ENCODE measurements around the gene THSD4.

- TF ChIP-seq, protein P1, sequence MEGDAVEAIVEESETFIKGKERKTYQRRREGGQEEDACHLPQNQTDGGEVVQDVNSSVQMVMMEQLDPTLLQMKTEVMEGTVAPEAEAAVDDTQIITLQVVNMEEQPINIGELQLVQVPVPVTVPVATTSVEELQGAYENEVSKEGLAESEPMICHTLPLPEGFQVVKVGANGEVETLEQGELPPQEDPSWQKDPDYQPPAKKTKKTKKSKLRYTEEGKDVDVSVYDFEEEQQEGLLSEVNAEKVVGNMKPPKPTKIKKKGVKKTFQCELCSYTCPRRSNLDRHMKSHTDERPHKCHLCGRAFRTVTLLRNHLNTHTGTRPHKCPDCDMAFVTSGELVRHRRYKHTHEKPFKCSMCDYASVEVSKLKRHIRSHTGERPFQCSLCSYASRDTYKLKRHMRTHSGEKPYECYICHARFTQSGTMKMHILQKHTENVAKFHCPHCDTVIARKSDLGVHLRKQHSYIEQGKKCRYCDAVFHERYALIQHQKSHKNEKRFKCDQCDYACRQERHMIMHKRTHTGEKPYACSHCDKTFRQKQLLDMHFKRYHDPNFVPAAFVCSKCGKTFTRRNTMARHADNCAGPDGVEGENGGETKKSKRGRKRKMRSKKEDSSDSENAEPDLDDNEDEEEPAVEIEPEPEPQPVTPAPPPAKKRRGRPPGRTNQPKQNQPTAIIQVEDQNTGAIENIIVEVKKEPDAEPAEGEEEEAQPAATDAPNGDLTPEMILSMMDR (conservative IDR thresholded peaks at IDR 0.05; ENCODE audit: low read depth, low read length), result no peak
- TF ChIP-seq MAFK (IDR thresholded peaks at IDR 0.05; ENCODE audit: low read depth, low read length) (no peak), NFE2L2 (IDR thresholded peaks at IDR 0.05; ENCODE audit: low read depth, low read length) (no peak), POLR2A (IDR thresholded peaks at IDR 0.05; ENCODE audit: low read depth, low read length) (no peak), RCOR1 (IDR thresholded peaks at IDR 0.05; ENCODE audit: insufficient replicate concordance, low read length) (no peak), RAD21 (IDR thresholded peaks at IDR 0.05; ENCODE audit: low read length) (no peak), RFX5 (IDR thresholded peaks at IDR 0.05; ENCODE audit: low read depth, low read length) (no peak), MXI1 (IDR thresholded peaks at IDR 0.05; ENCODE audit: borderline replicate concordance, low read depth, low read length) (no peak), BHLHE40 (IDR thresholded peaks at IDR 0.05; ENCODE audit: low read depth, low read length) (no peak), SMC3 (IDR thresholded peaks at IDR 0.05; ENCODE audit: low read depth, low read length) (no peak)
- TF ChIP-seq, protein P2, sequence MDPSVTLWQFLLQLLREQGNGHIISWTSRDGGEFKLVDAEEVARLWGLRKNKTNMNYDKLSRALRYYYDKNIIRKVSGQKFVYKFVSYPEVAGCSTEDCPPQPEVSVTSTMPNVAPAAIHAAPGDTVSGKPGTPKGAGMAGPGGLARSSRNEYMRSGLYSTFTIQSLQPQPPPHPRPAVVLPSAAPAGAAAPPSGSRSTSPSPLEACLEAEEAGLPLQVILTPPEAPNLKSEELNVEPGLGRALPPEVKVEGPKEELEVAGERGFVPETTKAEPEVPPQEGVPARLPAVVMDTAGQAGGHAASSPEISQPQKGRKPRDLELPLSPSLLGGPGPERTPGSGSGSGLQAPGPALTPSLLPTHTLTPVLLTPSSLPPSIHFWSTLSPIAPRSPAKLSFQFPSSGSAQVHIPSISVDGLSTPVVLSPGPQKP (IDR thresholded peaks at IDR 0.05; ENCODE audit: borderline replicate concordance, low read depth, low read length), result no peak
Measured at GRCh38 chr15:71781179-71781964, 666.1 kb downstream of the THSD4 start.

Data from IMR-90 (cell line).